Type B pancreatic cell (in vitro differentiated cells): ENCODE measurements around the gene CADPS. TPM values are rescaled to one million over a fixed set of nuclear protein-coding genes. Genes with fewer than 3 reads are reported as not detected.

Experiments
- DNase-seq: peaks from one replicate; pipeline ENCODE4 v3.0.0; 2021; ENCODE audit warnings: mixed read lengths; ENCODE audit not compliant: unreplicated experiment; ENCODE audit errors: extremely low spot score
- H3K27ac Mint-ChIP-seq: 2 replicates; pipeline ENCODE4 v1.8.0; 2021; ENCODE audit warnings: mild to moderate bottlenecking, mixed read lengths
- H3K27me3 Mint-ChIP-seq: 2 replicates; pipeline ENCODE4 v1.8.0; 2021; ENCODE audit warnings: mixed read lengths
- H3K36me3 Mint-ChIP-seq: 2 replicates; pipeline ENCODE4 v1.8.0; 2021; ENCODE audit warnings: mixed read lengths
- H3K4me1 Mint-ChIP-seq: one replicate; pipeline ENCODE4 v1.8.0; 2021; ENCODE audit warnings: mixed read lengths; ENCODE audit not compliant: unreplicated experiment
- H3K4me3 Mint-ChIP-seq: 2 replicates; pipeline ENCODE4 v1.8.0; 2021; ENCODE audit warnings: mild to moderate bottlenecking, mixed read lengths
- H3K9me3 Mint-ChIP-seq: 2 replicates; pipeline ENCODE4 v1.8.0; 2021; ENCODE audit warnings: mixed read lengths
- total RNA-seq: library from RNA; stranded (reverse); gene quantifications from 2 replicates; pipeline ENCODE4 v1.2.1, GENCODE V29; 2021; ENCODE audit warnings: low replicate concordance
- TF ChIP-seq, protein P1 (sequence below): fragments of 200-600 bp; sonication (generic); conservative IDR thresholded peaks from 2 replicates; pipeline ENCODE4 v1.5.0; 2021; ENCODE audit warnings: antibody characterized with exemption, mild to moderate bottlenecking

The CADPS gene
- total RNA-seq, 1 donor from 2014 or later, result 21.6 TPM

- H3K9me3 Mint-ChIP-seq, result no peaks in the 10 kb centered on the region
- H3K4me1 Mint-ChIP-seq, result peaks cover 6% of the 10 kb centered on the region
- TF ChIP-seq, protein P1, sequence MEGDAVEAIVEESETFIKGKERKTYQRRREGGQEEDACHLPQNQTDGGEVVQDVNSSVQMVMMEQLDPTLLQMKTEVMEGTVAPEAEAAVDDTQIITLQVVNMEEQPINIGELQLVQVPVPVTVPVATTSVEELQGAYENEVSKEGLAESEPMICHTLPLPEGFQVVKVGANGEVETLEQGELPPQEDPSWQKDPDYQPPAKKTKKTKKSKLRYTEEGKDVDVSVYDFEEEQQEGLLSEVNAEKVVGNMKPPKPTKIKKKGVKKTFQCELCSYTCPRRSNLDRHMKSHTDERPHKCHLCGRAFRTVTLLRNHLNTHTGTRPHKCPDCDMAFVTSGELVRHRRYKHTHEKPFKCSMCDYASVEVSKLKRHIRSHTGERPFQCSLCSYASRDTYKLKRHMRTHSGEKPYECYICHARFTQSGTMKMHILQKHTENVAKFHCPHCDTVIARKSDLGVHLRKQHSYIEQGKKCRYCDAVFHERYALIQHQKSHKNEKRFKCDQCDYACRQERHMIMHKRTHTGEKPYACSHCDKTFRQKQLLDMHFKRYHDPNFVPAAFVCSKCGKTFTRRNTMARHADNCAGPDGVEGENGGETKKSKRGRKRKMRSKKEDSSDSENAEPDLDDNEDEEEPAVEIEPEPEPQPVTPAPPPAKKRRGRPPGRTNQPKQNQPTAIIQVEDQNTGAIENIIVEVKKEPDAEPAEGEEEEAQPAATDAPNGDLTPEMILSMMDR, result no peak
- no peak for DNase-seq
- H3K36me3 Mint-ChIP-seq, result no peaks in the 10 kb centered on the region
- H3K27ac Mint-ChIP-seq, result no peak overlapping the region
- no peaks in the 10 kb centered on the region for H3K27me3 Mint-ChIP-seq
- no peak overlapping the region for H3K4me3 Mint-ChIP-seq
Measured at GRCh38 chr3:62797132-62797531, 78.1 kb downstream of the CADPS start.

GRCh38 chr3:62795978-62796657, 79.1 kb downstream of the CADPS start:
- TF ChIP-seq, protein P1, result no peak
- H3K27me3 Mint-ChIP-seq, result no peaks in the 10 kb centered on the region
- H3K9me3 Mint-ChIP-seq, result no peaks in the 10 kb centered on the region
- H3K36me3 Mint-ChIP-seq, result no peaks in the 10 kb centered on the region
- H3K27ac Mint-ChIP-seq, result no peak overlapping the region
- H3K4me1 Mint-ChIP-seq, result peaks cover 6% of the 10 kb centered on the region
- DNase-seq, result no peak
- H3K4me3 Mint-ChIP-seq, result no peak overlapping the region

DNA sequence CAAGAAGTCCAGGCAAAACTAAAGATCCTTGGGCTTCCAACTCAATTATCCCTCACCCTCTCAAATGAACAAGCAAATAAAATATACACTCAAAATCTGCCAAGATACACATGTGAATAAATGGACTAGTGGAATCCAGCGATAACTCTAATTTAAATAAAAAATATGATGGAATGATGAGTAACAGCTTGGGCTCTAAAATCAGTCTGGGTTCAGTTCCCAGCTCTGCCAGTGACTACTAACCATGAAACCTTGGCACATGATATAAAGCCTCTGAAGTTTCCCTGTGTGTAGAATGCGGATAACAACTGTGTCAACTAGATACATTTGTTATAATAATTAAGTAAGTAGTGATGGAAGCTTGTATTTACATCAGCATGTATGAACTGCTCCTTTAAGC, 81.3 kb downstream of the CADPS start:
- Mint-ChIP-seq H3K27me3 (no peaks in the 10 kb centered on the region), H3K27ac (no peak overlapping the region), H3K4me3 (no peak overlapping the region), H3K36me3 (no peaks in the 10 kb centered on the region), H3K9me3 (no peaks in the 10 kb centered on the region), H3K4me1 (peaks cover 6% of the 10 kb centered on the region)
- DNase-seq, result no peak
- TF ChIP-seq, protein P1, result no peak

DNA sequence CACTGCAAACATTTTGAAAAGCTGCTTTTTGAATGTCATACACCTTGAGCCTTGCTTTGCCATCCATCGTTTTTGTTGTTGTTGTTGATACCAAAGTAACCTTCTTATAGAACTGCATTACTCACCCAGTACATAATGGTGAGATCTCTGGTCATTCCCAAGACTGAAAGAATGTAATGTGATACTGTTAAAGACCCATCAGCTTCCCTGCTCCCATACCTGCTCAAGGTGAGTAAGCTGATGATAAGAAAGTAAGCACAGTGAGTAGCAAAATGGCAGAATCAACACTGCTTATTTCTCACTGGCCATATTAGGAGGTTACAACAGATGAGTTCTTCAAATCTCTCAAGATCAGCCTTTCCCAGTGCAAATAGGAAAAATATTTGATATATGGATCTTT, 89.8 kb downstream of the CADPS start:
- Mint-ChIP-seq H3K9me3 (no peaks in the 10 kb centered on the region), H3K4me1 (no peaks in the 10 kb centered on the region), H3K27me3 (no peaks in the 10 kb centered on the region), H3K4me3 (no peak overlapping the region), H3K27ac (no peak overlapping the region), H3K36me3 (no peaks in the 10 kb centered on the region)
- TF ChIP-seq, protein P1, result no peak
- no peak for DNase-seq

GRCh38 chr3:62781121-62781520, 94.1 kb downstream of the CADPS start:
- H3K9me3 Mint-ChIP-seq, result no peaks in the 10 kb centered on the region
- no peak overlapping the region for H3K4me3 Mint-ChIP-seq
- no peaks in the 10 kb centered on the region for H3K4me1 Mint-ChIP-seq

More at GRCh38 chr3:62781121-62781520, 94.1 kb downstream of the CADPS start:
- Mint-ChIP-seq H3K27me3 (no peaks in the 10 kb centered on the region), H3K27ac (no peak overlapping the region), H3K36me3 (no peaks in the 10 kb centered on the region)
- DNase-seq, result no peak
- TF ChIP-seq, protein P1, result no peak
